HG03066 (cell line): ENCODE results near the gene PRRC2B.
"Not testable (repeated sequence)": the region's sequence is repeated elsewhere in the genome, so short reads cannot be mapped to it uniquely, and the experiment has no call there.

Experiments
- ATAC-seq: cut with Tn5 transposase; IDR thresholded peaks from one replicate; pipeline ENCODE4 v1.9.1; 2021; ENCODE audit warnings: low read depth; ENCODE audit not compliant: unreplicated experiment

The PRRC2B gene

GRCh38 chr9:131503626-131504465, 110.0 kb downstream of the PRRC2B start:
- no peak for ATAC-seq

GRCh38 chr9:131505012-131505411, 111.1 kb downstream of the PRRC2B start:
- ATAC-seq, result no peak

GRCh38 chr9:131511416-131511815, 117.5 kb downstream of the PRRC2B start:
- no peak for ATAC-seq

GRCh38 chr9:131511880-131512279, 118.0 kb downstream of the PRRC2B start:
- no peak for ATAC-seq

GRCh38 chr9:131513177-131513576, 119.3 kb downstream of the PRRC2B start:
- no peak for ATAC-seq

- not testable (repeated sequence) for ATAC-seq
Observed at GRCh38 chr9:131515559-131516031, 121.7 kb downstream of the PRRC2B start.

GRCh38 chr9:131516100-131516499, 122.2 kb downstream of the PRRC2B start:
- ATAC-seq, result no peak

- no peak for ATAC-seq
Observed at GRCh38 chr9:131516930-131517329, 123.0 kb downstream of the PRRC2B start.

GRCh38 chr9:131517761-131518190, 123.9 kb downstream of the PRRC2B start:
- ATAC-seq, result no peak

GRCh38 chr9:131518553-131518952, 124.7 kb downstream of the PRRC2B start:
- ATAC-seq, result no peak

- ATAC-seq, result no peak
Observed at GRCh38 chr9:131520503-131520902, 126.6 kb downstream of the PRRC2B start.

GRCh38 chr9:131521203-131521602, 127.3 kb downstream of the PRRC2B start:
- no peak for ATAC-seq

- no peak for ATAC-seq
Observed at GRCh38 chr9:131521822-131522221, 127.9 kb downstream of the PRRC2B start.

GRCh38 chr9:131522257-131523085, 128.6 kb downstream of the PRRC2B start:
- ATAC-seq, result no peak

- ATAC-seq, result no peak
Observed at GRCh38 chr9:131523086-131523388, 129.2 kb downstream of the PRRC2B start.

- ATAC-seq, result no peak
Observed at GRCh38 chr9:131523451-131524435, 129.9 kb downstream of the PRRC2B start.

- no peak for ATAC-seq
Observed at GRCh38 chr9:131524665-131525315, 130.9 kb downstream of the PRRC2B start.

GRCh38 chr9:131525643-131526565, 132.0 kb downstream of the PRRC2B start:
- ATAC-seq, result no peak

GRCh38 chr9:131528186-131528585, 134.3 kb downstream of the PRRC2B start:
- ATAC-seq, result no peak
